ENCODE results near the gene RTKN. TPM values are rescaled to one million over a fixed set of nuclear protein-coding genes. Genes with fewer than 3 reads are reported as not detected.
A peak's percentile ranks its signal among the peaks of the same experiment; 100 is the strongest.
"Not testable (repeated sequence)": the region's sequence is repeated elsewhere in the genome, so short reads cannot be mapped to it uniquely, and the experiment has no call there.

Gene RTKN
- total RNA-seq, 1 donor from 2014 or later: 72.1 TPM

GRCh38 chr2:74462054-74462785 lies 20.5 kb upstream of the RTKN start:
- TF ChIP-seq CTCF (conservative IDR thresholded peaks at IDR 0.05): no peak
- peaks cover 7% of the 10 kb centered on the region for H3K36me3 Mint-ChIP-seq
- no peaks in the 10 kb centered on the region for H3K9me3 Mint-ChIP-seq
- peak overlapping the region; percentile 77 for H3K27ac Mint-ChIP-seq
- peaks cover 4% of the 10 kb centered on the region for H3K27me3 Mint-ChIP-seq
- H3K4me1 Mint-ChIP-seq (ENCODE audit: unreplicated experiment): peaks cover 14% of the 10 kb centered on the region
- peak overlapping the region; percentile 80 for H3K4me3 Mint-ChIP-seq
- no peak for DNase-seq (ENCODE audit: extremely low spot score, unreplicated experiment)

GRCh38 chr2:74461187-74462053 lies 19.7 kb upstream of the RTKN start:
- peaks cover 4% of the 10 kb centered on the region for H3K27me3 Mint-ChIP-seq

GRCh38 chr2:74460187-74460586 lies 18.4 kb upstream of the RTKN start:
- peak overlapping the region; percentile 48 for H3K27ac Mint-ChIP-seq
- H3K4me1 Mint-ChIP-seq (ENCODE audit: unreplicated experiment): peaks cover 26% of the 10 kb centered on the region
- DNase-seq (ENCODE audit: extremely low spot score, unreplicated experiment); H3K27me3 Mint-ChIP-seq; H3K36me3 Mint-ChIP-seq; H3K9me3 Mint-ChIP-seq: not testable (repeated sequence)
- H3K4me3 Mint-ChIP-seq: peak overlapping the region; percentile 95

More at GRCh38 chr2:74461187-74462053, 19.7 kb upstream of the RTKN start:
- TF ChIP-seq CTCF (conservative IDR thresholded peaks at IDR 0.05): peak; percentile 47
- Mint-ChIP-seq H3K9me3 (no peaks in the 10 kb centered on the region), H3K36me3 (peaks cover 7% of the 10 kb centered on the region), H3K4me1 (ENCODE audit: unreplicated experiment) (peaks cover 22% of the 10 kb centered on the region), H3K4me3 (peak overlapping the region; percentile 72), H3K27ac (no peak overlapping the region)
- DNase-seq (ENCODE audit: extremely low spot score, unreplicated experiment): no peak

- H3K27me3 Mint-ChIP-seq; H3K9me3 Mint-ChIP-seq; DNase-seq (ENCODE audit: extremely low spot score, unreplicated experiment); H3K36me3 Mint-ChIP-seq: not testable (repeated sequence)
- H3K4me1 Mint-ChIP-seq (ENCODE audit: unreplicated experiment): peaks cover 31% of the 10 kb centered on the region
- peak overlapping the region; percentile 95 for H3K4me3 Mint-ChIP-seq
- peak overlapping the region; percentile 93 for H3K27ac Mint-ChIP-seq
Observed at GRCh38 chr2:74459503-74460118, 17.9 kb upstream of the RTKN start.

- peak overlapping the region; percentile 93 for H3K27ac Mint-ChIP-seq
- H3K9me3 Mint-ChIP-seq: no peaks in the 10 kb centered on the region
- H3K36me3 Mint-ChIP-seq: peaks cover 7% of the 10 kb centered on the region
- H3K4me3 Mint-ChIP-seq: peak overlapping the region; percentile 95
- TF ChIP-seq CTCF (conservative IDR thresholded peaks at IDR 0.05): no peak
- H3K27me3 Mint-ChIP-seq: peaks cover 4% of the 10 kb centered on the region
- H3K4me1 Mint-ChIP-seq (ENCODE audit: unreplicated experiment): peaks cover 31% of the 10 kb centered on the region
- no peak for DNase-seq (ENCODE audit: extremely low spot score, unreplicated experiment)
Observed at GRCh38 chr2:74458938-74459363, 17.2 kb upstream of the RTKN start.

GRCh38 chr2:74458132-74458937 lies 16.6 kb upstream of the RTKN start, which contains the start of gene WBP1:
Gene WBP1 (plus strand): TSS chr2:74458438. CDS start chr2:74458603, 165 bp downstream.
- Mint-ChIP-seq H3K36me3 (peaks cover 7% of the 10 kb centered on the region), H3K4me1 (ENCODE audit: unreplicated experiment) (peaks cover 31% of the 10 kb centered on the region), H3K27me3 (peaks cover 4% of the 10 kb centered on the region), H3K9me3 (no peaks in the 10 kb centered on the region), H3K4me3 (peak within 1 kb of the TSS; percentile 95), H3K27ac (peak within 1 kb of the TSS; percentile 93)
- DNase-seq (ENCODE audit: extremely low spot score, unreplicated experiment): peak; percentile 98
- no peak for TF ChIP-seq CTCF (conservative IDR thresholded peaks at IDR 0.05)

Data from type B pancreatic cell (in vitro differentiated cells).